Astrocyte (in vitro differentiated cells and primary cell): ENCODE results near the gene PALLD. TPM values are rescaled to one million over a fixed set of nuclear protein-coding genes. Genes with fewer than 3 reads are reported as not detected.

Experiments used
- DNase-seq: peaks from one replicate; pipeline ENCODE4 v3.0.0-alpha.2; 2010; ENCODE audit warnings: low read depth
- FAIRE-seq: peaks from 2 replicates; lab custom pipeline; 2011; peaks lifted over from hg19 to GRCh38; lab: Jason Lieb, UNC
- H2AFZ ChIP-seq: 2 replicates; pipeline ENCODE4 v1.6.0; 2012; ENCODE audit warnings: low read depth, low read length, inconsistent platforms
- H3K27ac ChIP-seq: 2 replicates; pipeline ENCODE4 v1.5.1; 2011; ENCODE audit warnings: low read depth, low read length, inconsistent platforms
- H3K27me3 ChIP-seq: 2 replicates; pipeline ENCODE4 v1.6.0; 2011; ENCODE audit warnings: low read length, inconsistent platforms; ENCODE audit not compliant: insufficient read depth
- H3K36me3 ChIP-seq: 2 replicates; pipeline ENCODE4 v1.5.1; 2011; ENCODE audit warnings: low read length, inconsistent platforms; ENCODE audit not compliant: insufficient read depth
- H3K4me1 ChIP-seq: 2 replicates; pipeline ENCODE4 v1.5.1; 2011; ENCODE audit warnings: low read length, inconsistent platforms; ENCODE audit not compliant: insufficient read depth
- H3K4me2 ChIP-seq: 2 replicates; pipeline ENCODE4 v1.6.0; 2012; ENCODE audit warnings: low read length, inconsistent platforms
- H3K4me3 ChIP-seq: 2 replicates; pipeline ENCODE4 v1.5.1; 2011; ENCODE audit warnings: low read depth, mild to moderate bottlenecking, low read length, inconsistent platforms; ENCODE audit not compliant: insufficient read depth
- H3K79me2 ChIP-seq: 2 replicates; pipeline ENCODE4 v1.6.0; 2012; ENCODE audit warnings: mild to moderate bottlenecking, low read length, inconsistent platforms; ENCODE audit not compliant: insufficient read depth
- H3K9ac ChIP-seq: 2 replicates; pipeline ENCODE4 v1.6.0; 2012; ENCODE audit warnings: mild to moderate bottlenecking, low read length, inconsistent platforms
- H3K9me3 ChIP-seq: 2 replicates; pipeline ENCODE4 v1.5.1; 2012; ENCODE audit warnings: low read depth, mild to moderate bottlenecking, low read length, inconsistent platforms; ENCODE audit not compliant: insufficient read depth
- H4K20me1 ChIP-seq: 2 replicates; pipeline ENCODE4 v1.6.0; 2012; ENCODE audit warnings: low read length, inconsistent platforms; ENCODE audit not compliant: insufficient read depth
- H3K27ac Mint-ChIP-seq: one replicate; pipeline ENCODE4 v1.8.0; 2021; ENCODE audit warnings: mild to moderate bottlenecking, mixed read lengths; ENCODE audit not compliant: unreplicated experiment
- H3K27me3 Mint-ChIP-seq: one replicate; pipeline ENCODE4 v1.8.0; 2021; ENCODE audit warnings: low read depth, mixed read lengths; ENCODE audit not compliant: unreplicated experiment
- H3K36me3 Mint-ChIP-seq: one replicate; pipeline ENCODE4 v1.8.0; 2021; ENCODE audit warnings: low read depth, mixed read lengths; ENCODE audit not compliant: unreplicated experiment
- H3K4me1 Mint-ChIP-seq: one replicate; pipeline ENCODE4 v1.8.0; 2021; ENCODE audit warnings: low read depth, mixed read lengths; ENCODE audit not compliant: unreplicated experiment
- H3K4me3 Mint-ChIP-seq: one replicate; pipeline ENCODE4 v1.8.0; 2021; ENCODE audit warnings: mild to moderate bottlenecking, moderate library complexity, mixed read lengths; ENCODE audit not compliant: unreplicated experiment
- H3K9me3 Mint-ChIP-seq: one replicate; pipeline ENCODE4 v1.8.0; 2021; ENCODE audit warnings: mild to moderate bottlenecking, mixed read lengths; ENCODE audit not compliant: unreplicated experiment
- CTCF ChIP-seq: IDR thresholded peaks from 2 replicates; pipeline ENCODE4 v1.5.1; 2011; ENCODE audit warnings: low read depth, mild to moderate bottlenecking, inconsistent platforms, low read length, moderate library complexity; ENCODE audit not compliant: insufficient read depth
- EZH2 ChIP-seq: IDR thresholded peaks from 2 replicates; pipeline ENCODE4 v1.6.1; 2012; ENCODE audit warnings: mild to moderate bottlenecking, low read length, inconsistent platforms; ENCODE audit not compliant: insufficient read depth
- total RNA-seq: library from RNA; stranded (reverse); gene quantifications from 2 replicates; pipeline ENCODE4 v1.2.1, GENCODE V29; 2021

Gene PALLD
- total RNA-seq, 1 donor from 2014 or later = 498 TPM

GRCh38 chr4:168920441-168921065, 423.7 kb downstream of the PALLD start:
- Mint-ChIP-seq H3K27ac (peak overlapping the region; percentile 2), H3K4me1 (peaks cover 29% of the 10 kb centered on the region), H3K27me3 (no peaks in the 10 kb centered on the region), H3K36me3 (peaks cover 9% of the 10 kb centered on the region), H3K4me3 (no peak overlapping the region), H3K9me3 (no peaks in the 10 kb centered on the region)
- Histone ChIP-seq H3K9me3 (no peaks in the 10 kb centered on the region), H3K9ac (no peak overlapping the region), H3K79me2 (peaks cover 11% of the 10 kb centered on the region), H3K27me3 (no peaks in the 10 kb centered on the region), H2AFZ (no peak overlapping the region), H3K4me2 (no peak overlapping the region), H3K36me3 (peaks cover 62% of the 10 kb centered on the region), H4K20me1 (peaks cover 37% of the 10 kb centered on the region), H3K27ac (no peak overlapping the region), H3K4me3 (no peak overlapping the region), H3K4me1 (no peaks in the 10 kb centered on the region)
- no peak for TF ChIP-seq CTCF
- no peak for TF ChIP-seq EZH2
- FAIRE-seq (no peak), DNase-seq (no peak)

- no peak overlapping the region for H3K4me3 Mint-ChIP-seq
- Histone ChIP-seq H2AFZ (no peak overlapping the region), H3K79me2 (peaks cover 5% of the 10 kb centered on the region), H3K9me3 (no peaks in the 10 kb centered on the region), H3K4me2 (no peak overlapping the region), H3K4me1 (no peaks in the 10 kb centered on the region), H3K36me3 (peaks cover 76% of the 10 kb centered on the region), H3K27me3 (no peaks in the 10 kb centered on the region), H3K27ac (peak overlapping the region; percentile 30), H3K4me3 (no peak overlapping the region), H4K20me1 (peaks cover 40% of the 10 kb centered on the region), H3K9ac (no peak overlapping the region)
- FAIRE-seq (peak; percentile 87), DNase-seq (peak; percentile 60)
- no peaks in the 10 kb centered on the region for H3K27me3 Mint-ChIP-seq
- H3K27ac Mint-ChIP-seq = peak overlapping the region; percentile 98
- peaks cover 23% of the 10 kb centered on the region for H3K4me1 Mint-ChIP-seq
- H3K9me3 Mint-ChIP-seq = no peaks in the 10 kb centered on the region
- TF ChIP-seq EZH2 (no peak), CTCF (peak; percentile 80)
- peaks cover 9% of the 10 kb centered on the region for H3K36me3 Mint-ChIP-seq
These were observed 426.8 kb downstream of the PALLD start for GRCh38 chr4:168923526-168924194.

GRCh38 chr4:168924667-168925066, 427.8 kb downstream of the PALLD start:
- peak; percentile 73 for FAIRE-seq

More at GRCh38 chr4:168924667-168925066, 427.8 kb downstream of the PALLD start:
- Mint-ChIP-seq H3K36me3 (peaks cover 11% of the 10 kb centered on the region), H3K9me3 (no peaks in the 10 kb centered on the region), H3K27ac (peak overlapping the region; percentile 56), H3K4me3 (no peak overlapping the region), H3K27me3 (no peaks in the 10 kb centered on the region), H3K4me1 (peaks cover 19% of the 10 kb centered on the region)
- Histone ChIP-seq H3K79me2 (peaks cover 4% of the 10 kb centered on the region), H3K9me3 (no peaks in the 10 kb centered on the region), H3K36me3 (peaks cover 78% of the 10 kb centered on the region), H3K27ac (no peak overlapping the region), H3K27me3 (no peaks in the 10 kb centered on the region), H3K4me2 (no peak overlapping the region), H3K9ac (no peak overlapping the region), H3K4me3 (no peak overlapping the region), H4K20me1 (peaks cover 41% of the 10 kb centered on the region), H2AFZ (no peak overlapping the region), H3K4me1 (no peaks in the 10 kb centered on the region)
- no peak for DNase-seq
- no peak for TF ChIP-seq EZH2
- no peak for TF ChIP-seq CTCF
